Measurements from ENCODE around the gene MYO3A.

- no peak for TF ChIP-seq EZH2 (IDR thresholded peaks at IDR 0.05)
- no peak for TF ChIP-seq POLR2AphosphoS5 (IDR thresholded peaks at IDR 0.05; ENCODE audit: borderline replicate concordance, low read depth, low read length)
- no peak for TF ChIP-seq FOXP2 (optimal IDR thresholded peaks at IDR 0.05; ENCODE audit: control extremely low read depth, extremely low read length, insufficient read depth)
Observed at GRCh38 chr10:26251925-26252324, 317.9 kb downstream of the MYO3A start.

All from SK-N-MC (cell line).